Mucosa of descending colon (tissue), 3 donors: ENCODE results near the gene IQCF5. TPM values are rescaled to one million over a fixed set of nuclear protein-coding genes. Genes with fewer than 3 reads are reported as not detected.
"Not testable (repeated sequence)": the region's sequence is repeated elsewhere in the genome, so short reads cannot be mapped to it uniquely, and the experiment has no call there.

Experiments
- ATAC-seq: fragments of 200-7000 bp; cut with Tn5 transposase; one replicate; pipeline ENCODE4 v1.9.1; 2020; ENCODE audit warnings: mild to moderate bottlenecking, moderate library complexity
- DNase-seq, 3 donors: peaks; one replicate each; pipeline ENCODE4 v3.0.0-alpha.2; 2020
- H3K36me3 ChIP-seq: fragments of 200-600 bp; one replicate; pipeline ENCODE4 v1.8.0; 2021; ENCODE audit warnings: low read depth, mild to moderate bottlenecking
- H3K4me1 ChIP-seq: fragments of 200-600 bp; one replicate; pipeline ENCODE4 v1.8.0; 2021; ENCODE audit warnings: low read depth, mild to moderate bottlenecking
- H3K4me3 ChIP-seq: fragments of 200-600 bp; one replicate; pipeline ENCODE4 v1.8.0; 2021; ENCODE audit warnings: mild to moderate bottlenecking
- H3K9me3 ChIP-seq: fragments of 200-600 bp; one replicate; pipeline ENCODE4 v1.8.0; 2021; ENCODE audit warnings: mild to moderate bottlenecking
- intact Hi-C, 2 donors: fragments of 100-400 bp; cut with DNase I in 1 of 2; cut with micrococcal nuclease in 1 of 2; formaldehyde crosslinking; loops; one replicate each; pipeline versions ENCODE4 v1.11.0 to v1.11.1; 2022; cut with DNase I, micrococcal nuclease
- total RNA-seq, 3 donors: library from RNA; stranded (reverse); fragmentation: NEBNext Ultra II Directional in 2 of 3; extraction: Animal tissue kit (Norgen Biotek cat#: 25700) in 2 of 3; gene quantifications; one replicate each; pipeline versions ENCODE4 v1.2.1 to v1.2.4, GENCODE V29; 2021 to 2023
- TF ChIP-seq, protein P1 (sequence below): fragments of 200-600 bp; IDR thresholded peaks from one replicate; pipeline ENCODE4 v1.8.0; 2022; ENCODE audit warnings: antibody characterized with exemption, mild to moderate bottlenecking
- donor health status: DM: no; HTN: no; CAD: no; lungs with moderate emphysema.
- donor health status: DM: no; HTN: no; CAD: no.
- donor health status: DM: no; HTN: yes; CAD: no.

Gene IQCF5
- total RNA-seq, 3 donors from 2014 or later, result not detected

DNA sequence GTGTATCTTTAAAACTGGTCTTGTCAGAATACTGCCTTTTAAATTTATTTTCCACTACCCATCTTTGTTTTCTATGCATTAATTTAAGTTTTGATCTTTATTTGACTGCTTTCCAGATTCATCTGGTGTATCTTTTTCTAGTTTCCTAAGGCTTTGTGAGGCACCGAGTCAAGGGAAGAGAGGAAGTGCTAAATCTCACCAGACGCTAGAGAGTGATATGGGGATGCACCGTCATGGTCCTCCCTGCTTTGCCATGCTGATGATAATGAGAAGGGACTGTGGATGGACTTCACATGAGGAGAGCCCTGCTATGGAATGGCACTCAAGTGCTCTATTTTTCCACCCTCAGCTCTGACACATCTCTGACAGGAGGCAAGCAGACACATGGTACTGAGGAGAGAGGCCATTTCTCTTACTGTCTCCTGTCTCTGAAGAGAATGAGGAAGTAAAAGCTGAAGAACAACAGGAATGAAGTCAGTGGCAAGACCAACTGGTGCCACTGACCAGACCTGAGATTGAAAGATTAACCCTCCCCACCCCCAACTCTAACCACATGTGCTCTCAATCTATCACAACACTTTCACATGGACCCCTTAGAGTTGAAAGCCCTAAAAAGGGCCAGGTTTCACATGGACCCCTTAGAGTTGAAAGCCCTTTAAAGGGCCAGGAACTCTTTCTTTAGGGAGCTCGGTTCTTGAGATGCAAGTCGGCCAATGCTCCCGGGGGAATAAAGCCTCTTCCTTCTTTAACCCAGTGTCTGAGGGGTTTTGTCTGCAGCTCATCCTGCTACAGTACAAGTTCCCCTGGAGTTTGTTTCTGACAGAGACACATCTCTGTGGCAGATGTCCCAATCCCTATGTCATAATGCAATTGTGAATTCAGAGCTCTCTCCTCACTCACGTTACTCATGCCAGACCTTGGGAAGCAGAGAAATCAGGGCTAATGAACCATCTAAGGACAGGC lies 14.4 kb downstream of the IQCF5 start, which contains the start of gene IQCF2:
IQCF2 (plus strand) TSS at position 913 of the 963 bp plus-strand sequence. CDS start 52 bp downstream, outside the sequence.
- TF ChIP-seq, protein P1, sequence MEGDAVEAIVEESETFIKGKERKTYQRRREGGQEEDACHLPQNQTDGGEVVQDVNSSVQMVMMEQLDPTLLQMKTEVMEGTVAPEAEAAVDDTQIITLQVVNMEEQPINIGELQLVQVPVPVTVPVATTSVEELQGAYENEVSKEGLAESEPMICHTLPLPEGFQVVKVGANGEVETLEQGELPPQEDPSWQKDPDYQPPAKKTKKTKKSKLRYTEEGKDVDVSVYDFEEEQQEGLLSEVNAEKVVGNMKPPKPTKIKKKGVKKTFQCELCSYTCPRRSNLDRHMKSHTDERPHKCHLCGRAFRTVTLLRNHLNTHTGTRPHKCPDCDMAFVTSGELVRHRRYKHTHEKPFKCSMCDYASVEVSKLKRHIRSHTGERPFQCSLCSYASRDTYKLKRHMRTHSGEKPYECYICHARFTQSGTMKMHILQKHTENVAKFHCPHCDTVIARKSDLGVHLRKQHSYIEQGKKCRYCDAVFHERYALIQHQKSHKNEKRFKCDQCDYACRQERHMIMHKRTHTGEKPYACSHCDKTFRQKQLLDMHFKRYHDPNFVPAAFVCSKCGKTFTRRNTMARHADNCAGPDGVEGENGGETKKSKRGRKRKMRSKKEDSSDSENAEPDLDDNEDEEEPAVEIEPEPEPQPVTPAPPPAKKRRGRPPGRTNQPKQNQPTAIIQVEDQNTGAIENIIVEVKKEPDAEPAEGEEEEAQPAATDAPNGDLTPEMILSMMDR, result no peak
- intact Hi-C loops, result no loop called here
- no peak for DNase-seq
- Histone ChIP-seq H3K9me3 (peaks cover 3% of the 10 kb centered on the region), H3K36me3 (no peaks in the 10 kb centered on the region), H3K4me3 (no peak within 1 kb of the TSS), H3K4me1 (no peaks in the 10 kb centered on the region)
- no peak for ATAC-seq

DNA sequence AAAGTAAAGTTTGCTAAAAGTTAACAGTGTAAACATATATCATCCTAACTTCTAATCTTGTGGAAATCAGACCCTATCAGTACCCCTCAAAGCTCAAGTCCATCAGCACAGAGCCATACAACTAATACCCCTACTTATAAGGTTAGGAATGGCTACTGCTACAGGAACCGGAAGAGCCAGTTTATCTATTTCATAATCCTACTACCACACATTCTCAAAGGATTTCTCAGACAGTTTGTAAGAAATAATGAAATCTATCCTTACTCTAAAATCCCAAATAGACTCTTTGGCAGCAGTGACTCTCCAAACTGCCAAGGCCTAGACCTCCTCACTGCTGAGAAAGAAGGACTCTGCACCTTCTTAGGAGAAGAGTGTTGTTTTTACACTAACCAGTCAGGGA lies 20.0 kb downstream of the IQCF5 start:
- H3K36me3 ChIP-seq, H3K9me3 ChIP-seq, intact Hi-C loops, DNase-seq, H3K4me1 ChIP-seq, H3K4me3 ChIP-seq, ATAC-seq: not testable (repeated sequence)

DNA sequence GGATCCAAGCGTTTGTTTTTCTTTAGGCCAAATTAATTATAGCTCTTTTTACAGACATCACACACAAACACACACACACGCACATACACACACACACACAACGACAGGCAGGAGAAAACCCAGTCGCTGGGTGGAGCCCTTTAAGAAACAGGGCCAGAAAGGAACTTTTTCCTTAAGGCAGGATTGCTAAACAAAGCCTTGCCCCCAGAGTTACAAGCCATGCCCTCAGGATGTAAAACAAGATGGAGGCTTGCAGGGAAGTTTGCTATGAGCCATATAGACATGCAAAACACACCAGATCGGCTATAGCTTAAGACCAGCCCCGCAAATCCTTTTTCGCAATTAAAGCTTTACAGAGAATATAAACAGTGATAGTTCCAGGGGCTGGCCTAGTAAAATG lies 30.3 kb downstream of the IQCF5 start:
- intact Hi-C loops, result no loop called here
- H3K36me3 ChIP-seq, result no peaks in the 10 kb centered on the region
- no peaks in the 10 kb centered on the region for H3K9me3 ChIP-seq
- no peaks in the 10 kb centered on the region for H3K4me1 ChIP-seq
- no peak overlapping the region for H3K4me3 ChIP-seq
- no peak for ATAC-seq
- DNase-seq, result no peak
- TF ChIP-seq, protein P1, result no peak

DNA sequence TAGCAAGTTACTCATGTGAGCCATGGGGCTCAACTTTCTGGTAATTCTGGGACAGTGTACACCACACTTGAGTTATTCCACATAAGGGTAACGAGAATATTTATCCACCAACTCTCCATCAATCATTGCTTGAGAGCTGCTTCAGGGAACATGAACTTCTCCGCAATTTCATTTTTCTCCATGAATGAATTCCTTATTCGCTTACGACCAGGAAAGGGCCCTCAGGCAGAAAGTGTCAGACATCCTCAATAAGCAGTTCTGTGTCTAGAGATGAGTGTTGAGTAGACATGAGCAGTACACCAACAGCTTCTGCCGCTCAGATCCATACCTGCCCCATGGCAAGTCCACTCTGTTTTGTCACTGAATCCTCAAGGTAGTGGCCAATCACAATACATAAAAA lies 38.8 kb downstream of the IQCF5 start:
- DNase-seq, result no peak
- intact Hi-C loops, result no loop called here
- Histone ChIP-seq H3K36me3 (no peaks in the 10 kb centered on the region), H3K4me1 (no peaks in the 10 kb centered on the region), H3K9me3 (no peaks in the 10 kb centered on the region), H3K4me3 (no peak overlapping the region)
- ATAC-seq, result no peak
- TF ChIP-seq, protein P1, result no peak

DNA sequence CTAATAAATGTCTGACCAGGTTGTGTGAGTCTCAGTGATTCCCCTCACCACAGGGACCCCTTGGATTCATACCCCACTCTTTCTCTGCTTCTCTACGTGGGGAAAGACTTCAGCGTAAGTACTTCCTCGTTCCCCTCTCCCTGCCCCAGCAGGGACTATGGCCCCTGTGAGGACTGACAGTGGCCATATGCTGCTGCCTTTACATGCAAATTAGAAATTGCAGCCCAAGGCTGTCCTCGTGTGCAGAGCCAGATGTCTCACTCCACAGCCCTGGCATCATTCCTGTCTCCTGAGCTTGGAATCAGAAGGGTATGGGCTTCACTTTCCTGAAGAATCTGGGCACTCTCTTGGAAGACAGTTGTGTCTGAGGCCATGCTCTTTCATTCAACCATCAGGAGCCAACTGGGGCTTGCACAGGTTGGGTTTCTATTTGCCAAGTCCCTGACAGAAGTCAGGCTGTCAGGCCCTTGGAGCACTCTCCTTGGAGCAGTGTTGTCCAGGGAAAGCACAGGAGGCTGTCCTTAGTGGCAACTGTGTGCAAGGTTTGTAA lies 44.5 kb downstream of the IQCF5 start:
- ATAC-seq (no peak), DNase-seq (no peak)
- TF ChIP-seq, protein P1, result no peak
- intact Hi-C loops, result no loop called here
- peaks cover 9% of the 10 kb centered on the region for H3K9me3 ChIP-seq
- no peak overlapping the region for H3K4me3 ChIP-seq
- no peaks in the 10 kb centered on the region for H3K36me3 ChIP-seq
- H3K4me1 ChIP-seq, result no peaks in the 10 kb centered on the region

DNA sequence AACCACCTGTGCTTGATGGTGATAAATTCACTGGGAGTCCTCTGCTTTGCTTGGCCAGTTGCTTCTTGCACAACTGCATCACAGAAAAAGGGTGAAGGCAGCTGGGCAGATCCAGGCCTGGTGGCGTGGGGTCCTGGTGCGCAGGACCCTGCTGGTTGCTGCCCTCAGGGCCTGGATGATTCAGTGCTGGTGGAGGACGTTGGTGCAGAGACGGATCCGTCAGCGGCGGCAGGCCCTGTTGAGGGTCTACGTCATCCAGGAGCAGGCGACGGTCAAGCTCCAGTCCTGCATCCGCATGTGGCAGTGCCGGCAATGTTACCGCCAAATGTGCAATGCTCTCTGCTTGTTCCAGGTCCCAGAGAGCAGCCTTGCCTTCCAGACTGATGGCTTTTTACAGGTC lies 45.1 kb downstream of the IQCF5 start:
- Histone ChIP-seq H3K9me3 (peaks cover 9% of the 10 kb centered on the region), H3K4me3 (no peak overlapping the region), H3K36me3 (no peaks in the 10 kb centered on the region), H3K4me1 (no peaks in the 10 kb centered on the region)
- no peak for ATAC-seq
- TF ChIP-seq, protein P1, result no peak
- DNase-seq, result no peak
- intact Hi-C loops, result no loop called here
